ENCODE measurements around the gene RHOU. TPM values are rescaled to one million over a fixed set of nuclear protein-coding genes. Genes with fewer than 3 reads are reported as not detected.

The RHOU gene
- total RNA-seq, 2 experiments from 2014 or later: 4.5 TPM

- no peaks in the 10 kb centered on the region for H3K27me3 Mint-ChIP-seq
- H3K27ac Mint-ChIP-seq: no peak overlapping the region
- ChIA-PET CTCF (no interaction called here), POLR2A (no interaction called here)
- H3K4me1 Mint-ChIP-seq: peaks cover 8% of the 10 kb centered on the region
- no peak for DNase-seq
- H3K9me3 Mint-ChIP-seq: no peaks in the 10 kb centered on the region
- no peak overlapping the region for H3K4me3 Mint-ChIP-seq
- peaks cover 21% of the 10 kb centered on the region for H3K36me3 Mint-ChIP-seq (ENCODE audit: low read depth)
Observed at GRCh38 chr1:228742281-228742860, 7.1 kb downstream of the RHOU start.

- H3K4me3 Mint-ChIP-seq: no peak overlapping the region
- no peaks in the 10 kb centered on the region for H3K9me3 Mint-ChIP-seq
- ChIA-PET POLR2A (interaction anchor here (0.7 kb wide), 1 partner anchor 51 kb away, joined by 3 read pairs; no protein-coding TSS in a partner anchor), CTCF (no interaction called here)
- peaks cover 21% of the 10 kb centered on the region for H3K36me3 Mint-ChIP-seq (ENCODE audit: low read depth)
- H3K27ac Mint-ChIP-seq: no peak overlapping the region
- no peaks in the 10 kb centered on the region for H3K27me3 Mint-ChIP-seq
- DNase-seq: no peak
- H3K4me1 Mint-ChIP-seq: peaks cover 15% of the 10 kb centered on the region
Observed at GRCh38 chr1:228743405-228743804, 8.1 kb downstream of the RHOU start.

- H3K4me1 Mint-ChIP-seq: peaks cover 20% of the 10 kb centered on the region
- POLR2A ChIA-PET: interaction anchor here (0.7 kb wide), 1 partner anchor 50 kb away, joined by 3 read pairs; no protein-coding TSS in a partner anchor
Observed at GRCh38 chr1:228744356-228744755, 9.1 kb downstream of the RHOU start.

GRCh38 chr1:228744918-228745317 lies 9.6 kb downstream of the RHOU start:
- Mint-ChIP-seq H3K4me1 (peaks cover 22% of the 10 kb centered on the region), H3K4me3 (no peak overlapping the region), H3K27ac (no peak overlapping the region), H3K27me3 (no peaks in the 10 kb centered on the region), H3K9me3 (no peaks in the 10 kb centered on the region), H3K36me3 (ENCODE audit: low read depth) (peaks cover 21% of the 10 kb centered on the region)
- DNase-seq: no peak
- POLR2A ChIA-PET: no interaction called here
- CTCF ChIA-PET: no interaction called here

More at GRCh38 chr1:228744356-228744755, 9.1 kb downstream of the RHOU start:
- peaks cover 21% of the 10 kb centered on the region for H3K36me3 Mint-ChIP-seq (ENCODE audit: low read depth)
- no peak overlapping the region for H3K4me3 Mint-ChIP-seq
- no peaks in the 10 kb centered on the region for H3K9me3 Mint-ChIP-seq
- no peaks in the 10 kb centered on the region for H3K27me3 Mint-ChIP-seq
- CTCF ChIA-PET: no interaction called here
- no peak for DNase-seq
- no peak overlapping the region for H3K27ac Mint-ChIP-seq

DNA sequence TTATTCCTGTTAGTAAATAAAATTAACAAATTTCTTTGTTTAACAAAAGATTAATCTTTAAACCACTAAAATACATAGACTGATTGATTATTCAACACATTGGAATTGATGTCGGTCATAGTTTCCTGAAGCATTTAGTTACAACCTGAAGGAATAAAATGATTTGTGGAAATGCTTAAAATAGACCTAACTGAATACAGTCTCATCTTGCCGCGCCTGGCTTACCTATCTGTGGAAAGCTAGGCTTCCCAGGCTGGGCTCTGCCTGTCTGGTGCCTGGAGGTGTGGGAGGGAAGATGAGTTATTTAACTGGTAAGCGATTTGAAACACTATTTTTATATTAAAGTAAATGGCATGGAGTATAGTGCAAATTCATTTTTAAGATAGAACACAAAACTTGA lies 10.2 kb downstream of the RHOU start:
- CTCF ChIA-PET: no interaction called here
- Mint-ChIP-seq H3K36me3 (ENCODE audit: low read depth) (peaks cover 21% of the 10 kb centered on the region), H3K27me3 (no peaks in the 10 kb centered on the region), H3K9me3 (no peaks in the 10 kb centered on the region), H3K27ac (no peak overlapping the region), H3K4me3 (no peak overlapping the region), H3K4me1 (peaks cover 22% of the 10 kb centered on the region)
- DNase-seq: no peak
- POLR2A ChIA-PET: interaction anchor here (1.2 kb wide), 1 partner anchor 8 kb away, joined by 3 read pairs; no protein-coding TSS in a partner anchor

DNA sequence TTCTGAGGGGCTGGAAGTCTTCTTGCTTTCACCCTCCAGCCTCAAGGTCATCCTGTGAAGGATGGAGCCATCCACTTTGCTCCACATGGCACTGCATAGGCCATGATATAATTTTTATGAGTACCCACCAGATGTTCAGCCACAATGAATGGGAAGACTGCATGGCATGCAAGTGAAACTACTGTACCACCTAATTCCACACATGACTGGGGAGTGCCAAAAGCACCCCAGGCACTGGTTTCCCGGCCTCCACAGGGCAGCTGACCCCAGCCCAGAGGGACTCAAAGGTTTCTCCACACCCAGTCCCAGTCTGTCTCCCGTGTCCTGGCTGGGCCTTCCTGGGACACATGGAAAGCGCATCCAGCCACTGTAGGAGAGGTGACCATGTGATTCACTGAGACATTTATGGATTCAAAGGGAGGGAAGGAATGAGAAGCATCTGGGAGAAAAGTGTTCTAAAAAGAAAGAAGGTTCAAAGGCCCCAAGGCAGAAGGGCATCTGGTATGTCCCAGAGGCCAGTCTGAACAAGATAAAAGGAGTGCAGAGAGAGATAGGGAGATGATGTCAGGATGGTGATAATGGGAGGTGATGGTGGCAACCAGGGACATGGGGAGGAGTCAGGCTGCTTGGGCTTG lies 12.1 kb downstream of the RHOU start:
- Mint-ChIP-seq H3K4me1 (peaks cover 38% of the 10 kb centered on the region), H3K9me3 (no peaks in the 10 kb centered on the region), H3K4me3 (no peak overlapping the region), H3K36me3 (ENCODE audit: low read depth) (peaks cover 21% of the 10 kb centered on the region), H3K27me3 (peaks cover 2% of the 10 kb centered on the region), H3K27ac (no peak overlapping the region)
- CTCF ChIA-PET: interaction anchor here (1.2 to 1.5 kb wide), 3 partner anchors 11 to 480 kb away, joined by 3 to 7 read pairs (median 3); partner anchors contain the start of gene RHOU
- DNase-seq: no peak
- POLR2A ChIA-PET: interaction anchor here (1.5 kb wide), 1 partner anchor 57 kb away, joined by 5 read pairs; no protein-coding TSS in a partner anchor

DNA sequence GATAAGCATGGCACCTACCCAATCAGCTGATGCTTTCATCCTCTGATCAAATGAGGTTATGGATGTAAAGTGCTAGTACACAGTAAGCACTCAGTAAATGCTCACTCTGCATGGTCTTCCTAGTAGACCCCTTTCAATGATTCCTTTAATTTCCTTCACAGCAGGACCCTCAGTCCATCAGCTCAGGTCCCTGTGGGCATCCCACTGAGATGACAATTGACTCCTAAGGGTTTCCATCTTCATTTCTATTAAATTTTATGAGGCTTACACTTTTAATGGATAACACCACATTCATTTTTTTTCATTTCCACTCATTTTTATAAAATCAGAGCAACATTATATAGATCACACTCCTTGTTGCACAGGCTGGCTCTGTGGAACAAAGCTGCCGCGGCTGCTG lies 12.8 kb downstream of the RHOU start:
- Mint-ChIP-seq H3K4me1 (peaks cover 42% of the 10 kb centered on the region), H3K4me3 (no peak overlapping the region), H3K9me3 (no peaks in the 10 kb centered on the region), H3K36me3 (ENCODE audit: low read depth) (peaks cover 18% of the 10 kb centered on the region), H3K27ac (peak overlapping the region; percentile 33), H3K27me3 (peaks cover 6% of the 10 kb centered on the region)
- POLR2A ChIA-PET: interaction anchor here (1.1 to 1.5 kb wide), 2 partner anchors 12 to 57 kb away, joined by 3 to 5 read pairs; no protein-coding TSS in a partner anchor
- no peak for DNase-seq
- CTCF ChIA-PET: interaction anchor here (1.2 to 1.5 kb wide), 4 partner anchors 10 to 479 kb away, joined by 3 to 7 read pairs (median 3); partner anchors contain the start of gene RHOU

DNA sequence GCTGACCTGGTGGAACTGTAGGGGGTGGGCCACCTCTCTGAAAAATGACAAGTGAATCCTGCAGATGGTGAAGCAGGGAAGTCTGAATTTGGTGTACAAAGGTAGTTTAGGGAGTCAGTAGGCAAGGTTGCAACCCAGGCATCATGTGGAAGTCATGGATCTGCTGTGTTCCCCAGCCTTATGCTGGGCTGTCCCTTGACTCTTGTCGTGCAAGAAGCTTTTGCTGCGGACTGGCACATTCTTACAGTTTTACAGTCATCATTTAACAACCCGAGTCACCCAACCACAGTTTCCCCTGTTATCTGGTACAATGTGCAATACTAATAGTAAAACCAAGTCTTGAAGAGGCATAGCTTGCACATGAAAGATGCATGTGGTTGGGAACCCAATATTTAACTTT lies 13.2 kb downstream of the RHOU start:
- Mint-ChIP-seq H3K4me3 (no peak overlapping the region), H3K36me3 (ENCODE audit: low read depth) (peaks cover 15% of the 10 kb centered on the region), H3K9me3 (no peaks in the 10 kb centered on the region), H3K27ac (peak overlapping the region; percentile 33), H3K4me1 (peaks cover 42% of the 10 kb centered on the region), H3K27me3 (peaks cover 7% of the 10 kb centered on the region)
- POLR2A ChIA-PET: interaction anchor here (0.7 to 1.5 kb wide), 3 partner anchors 12 to 56 kb away, joined by 3 to 5 read pairs (median 3); no protein-coding TSS in a partner anchor
- CTCF ChIA-PET: interaction anchor here (1.2 to 1.5 kb wide), 4 partner anchors 10 to 479 kb away, joined by 3 to 7 read pairs (median 3); partner anchors contain the start of gene RHOU
- DNase-seq: peak; percentile 43

DNA sequence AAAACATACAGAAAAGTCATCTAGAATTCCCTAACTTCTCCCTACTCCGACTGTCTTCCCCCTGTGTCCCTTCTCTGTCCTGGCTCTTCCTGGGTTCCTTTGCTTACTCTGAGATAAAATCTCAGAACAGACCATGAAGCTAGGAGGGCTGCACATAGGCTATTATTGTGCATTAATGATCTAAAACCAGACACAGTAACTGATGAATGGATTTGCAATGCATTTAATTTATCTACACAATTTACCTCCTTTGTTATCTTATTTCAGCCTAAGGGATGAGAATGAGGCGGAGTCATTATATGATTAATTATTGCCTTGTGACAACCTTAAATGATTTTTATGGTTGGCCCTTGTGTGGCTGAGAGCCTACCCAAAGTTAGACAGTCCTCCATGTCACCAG lies 14.5 kb downstream of the RHOU start:
- POLR2A ChIA-PET: interaction anchor here (1.0 kb wide), 1 partner anchor 12 kb away, joined by 3 read pairs; no protein-coding TSS in a partner anchor
- CTCF ChIA-PET: no interaction called here
- H3K4me3 Mint-ChIP-seq: no peak overlapping the region

GRCh38 chr1:228750915-228751314 lies 15.6 kb downstream of the RHOU start:
- Mint-ChIP-seq H3K27me3 (peaks cover 23% of the 10 kb centered on the region), H3K4me3 (no peak overlapping the region), H3K27ac (no peak overlapping the region), H3K36me3 (ENCODE audit: low read depth) (peaks cover 6% of the 10 kb centered on the region), H3K4me1 (peaks cover 47% of the 10 kb centered on the region), H3K9me3 (no peaks in the 10 kb centered on the region)
- no peak for DNase-seq
- ChIA-PET CTCF (no interaction called here), POLR2A (no interaction called here)

More for the DNA sequence above, 14.5 kb downstream of the RHOU start:
- DNase-seq: no peak
- H3K9me3 Mint-ChIP-seq: no peaks in the 10 kb centered on the region
- H3K27me3 Mint-ChIP-seq: peaks cover 15% of the 10 kb centered on the region
- H3K4me1 Mint-ChIP-seq: peaks cover 42% of the 10 kb centered on the region
- H3K27ac Mint-ChIP-seq: no peak overlapping the region
- H3K36me3 Mint-ChIP-seq (ENCODE audit: low read depth): peaks cover 5% of the 10 kb centered on the region

GRCh38 chr1:228751360-228752098 lies 16.2 kb downstream of the RHOU start:
- no peak for DNase-seq
- ChIA-PET CTCF (no interaction called here), POLR2A (no interaction called here)
- H3K4me1 Mint-ChIP-seq: peaks cover 53% of the 10 kb centered on the region
- no peak overlapping the region for H3K4me3 Mint-ChIP-seq
- H3K9me3 Mint-ChIP-seq: no peaks in the 10 kb centered on the region
- no peak overlapping the region for H3K27ac Mint-ChIP-seq
- peaks cover 12% of the 10 kb centered on the region for H3K36me3 Mint-ChIP-seq (ENCODE audit: low read depth)
- peaks cover 25% of the 10 kb centered on the region for H3K27me3 Mint-ChIP-seq

- Mint-ChIP-seq H3K27ac (no peak overlapping the region), H3K27me3 (peaks cover 25% of the 10 kb centered on the region), H3K9me3 (peaks cover 4% of the 10 kb centered on the region), H3K4me3 (no peak overlapping the region), H3K4me1 (peaks cover 57% of the 10 kb centered on the region), H3K36me3 (ENCODE audit: low read depth) (peaks cover 12% of the 10 kb centered on the region)
- DNase-seq: no peak
- POLR2A ChIA-PET: no interaction called here
- CTCF ChIA-PET: interaction anchor here (0.7 kb wide), 1 partner anchor 257 kb away, joined by 3 read pairs; no protein-coding TSS in a partner anchor
Observed at GRCh38 chr1:228752258-228752657, 17.0 kb downstream of the RHOU start.
